ENCODE measurements around the gene FERMT3.

Gene FERMT3

DNA sequence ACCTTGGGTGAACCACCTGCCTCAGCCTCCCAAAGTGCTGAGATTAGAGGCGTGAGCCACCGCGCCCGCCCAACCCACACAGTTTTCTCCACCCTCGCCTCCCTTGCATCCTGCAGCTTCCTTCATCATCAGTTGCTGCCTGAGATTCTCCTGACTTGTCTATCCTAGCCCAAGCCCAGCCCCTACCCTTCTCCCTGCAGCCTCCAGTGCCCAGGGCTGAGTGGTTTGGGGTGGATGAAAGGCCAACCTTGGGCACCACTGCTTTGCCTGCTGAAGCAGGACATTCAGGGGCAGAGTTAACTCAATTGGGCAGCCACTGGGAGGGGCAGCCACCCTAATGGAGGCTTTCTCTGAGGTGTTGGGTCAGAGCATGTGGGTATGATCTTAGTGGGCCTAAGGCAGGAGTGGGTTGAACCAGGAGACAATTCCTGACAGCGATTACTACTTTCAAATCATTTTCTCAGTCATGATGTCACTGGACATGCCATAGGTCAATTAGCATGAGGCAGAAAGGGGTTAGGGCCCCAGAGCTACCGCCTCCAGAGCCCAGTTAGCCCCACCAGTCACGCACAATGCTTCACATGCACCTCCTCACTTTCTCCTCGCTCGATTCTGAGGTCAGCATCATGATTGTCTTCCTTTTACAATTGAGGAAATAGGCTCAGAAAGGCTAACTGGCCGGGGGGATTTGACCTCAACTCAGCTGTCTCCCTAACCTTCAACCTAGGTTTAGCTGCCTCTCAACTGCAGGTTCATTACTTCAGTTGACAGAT lies 33.3 kb downstream of the FERMT3 start:
- peak; percentile 61; the same call in 1 of the 2 replicates for TF ChIP-seq TAF1 (IDR thresholded peaks at IDR 0.05; ENCODE audit: low read depth, low read length)
- TF ChIP-seq PAX5 (IDR thresholded peaks at IDR 0.05; ENCODE audit: insufficient read depth, low read length, severe bottlenecking), result peak; percentile 27
- no peak; the same call in 1 of the 2 replicates for TF ChIP-seq POLR2AphosphoS5 (IDR thresholded peaks at IDR 0.05; ENCODE audit: low read depth, low read length)
- peak; percentile 94 for TF ChIP-seq POU2F2 (IDR thresholded peaks at IDR 0.05; ENCODE audit: low read depth, low read length)
- peak; percentile 56 for TF ChIP-seq POLR2A (IDR thresholded peaks at IDR 0.05; ENCODE audit: low read depth, low read length)
- TF ChIP-seq SPI1 (IDR thresholded peaks at IDR 0.05; ENCODE audit: low read depth, low read length), result peak; percentile 90
- DNase-seq (ENCODE audit: insufficient read length, low spot score) (no peak), FAIRE-seq (no peak)

DNA sequence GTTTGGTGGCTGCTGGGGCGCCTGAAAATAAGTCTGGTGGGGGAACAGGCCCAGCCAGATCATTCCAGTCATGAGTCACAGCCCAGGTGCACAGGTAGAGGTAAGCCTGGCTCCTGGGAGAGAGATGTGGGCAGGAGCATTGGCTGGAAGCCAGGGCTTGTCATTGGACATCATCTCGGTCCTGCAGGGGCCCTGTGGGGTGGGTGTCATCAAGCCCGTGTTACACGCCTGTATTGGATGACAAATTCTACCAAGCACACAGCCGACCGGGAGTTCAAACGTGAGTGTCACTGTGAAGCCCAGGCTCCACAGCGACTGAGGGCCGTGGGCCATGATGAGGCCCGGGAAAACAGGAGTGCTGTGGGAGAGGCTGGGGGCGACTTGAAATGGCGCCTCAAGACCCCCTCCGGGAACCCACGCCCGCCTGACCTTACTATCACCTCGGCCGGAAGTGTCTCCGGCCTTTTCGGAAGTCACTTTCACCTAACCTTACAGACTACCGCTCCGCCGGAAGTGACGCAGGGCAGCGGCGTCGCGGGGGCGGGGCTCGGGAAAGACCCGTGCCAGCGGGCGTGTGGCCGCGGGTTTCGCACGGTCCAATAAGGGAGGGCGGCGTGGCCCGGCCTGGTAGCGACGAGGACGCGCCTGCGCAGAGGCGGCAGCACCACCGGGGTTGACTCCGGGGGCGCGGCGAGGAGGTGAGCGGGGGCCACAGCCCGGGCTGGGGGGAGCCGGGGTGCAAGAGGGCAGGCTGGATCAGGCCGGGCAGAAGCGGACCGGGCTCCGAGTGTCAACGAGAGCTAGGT lies 34.1 kb downstream of the FERMT3 start, which contains the start of gene FKBP2:
FKBP2 (plus strand) TSS at position 661 of the 806 bp plus-strand sequence. CDS start 1,293 bp downstream, outside the sequence.
- FAIRE-seq, result peak; percentile 97
- peak; percentile 89 for DNase-seq (ENCODE audit: insufficient read length, low spot score)
- TF ChIP-seq POLR2AphosphoS5 (IDR thresholded peaks at IDR 0.05; ENCODE audit: low read depth, low read length) (peak; percentile 84), POLR2A (IDR thresholded peaks at IDR 0.05; ENCODE audit: low read depth, low read length) (peak; percentile 69), POU2F2 (IDR thresholded peaks at IDR 0.05; ENCODE audit: low read depth, low read length) (no peak), TAF1 (IDR thresholded peaks at IDR 0.05; ENCODE audit: low read depth, low read length) (peak; percentile 91)

DNA sequence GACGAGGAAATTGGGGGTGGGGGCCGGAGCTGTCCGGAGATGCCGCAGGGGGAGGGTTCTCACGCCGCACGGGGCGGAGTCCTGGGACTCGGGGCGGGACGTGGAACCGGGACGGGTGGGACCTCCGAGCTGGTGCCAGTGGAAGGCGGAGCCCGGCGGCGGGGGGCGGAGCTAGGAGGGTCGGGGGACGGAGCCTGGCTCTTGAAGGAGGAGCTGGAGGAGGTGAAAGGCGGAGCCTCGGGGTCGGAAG lies 34.6 kb downstream of the FERMT3 start:
- no peak for TF ChIP-seq POLR2AphosphoS5 (IDR thresholded peaks at IDR 0.05; ENCODE audit: low read depth, low read length)
- TF ChIP-seq PAX5 (IDR thresholded peaks at IDR 0.05; ENCODE audit: insufficient read depth, low read length, severe bottlenecking), result no peak
- no peak for TF ChIP-seq TAF1 (IDR thresholded peaks at IDR 0.05; ENCODE audit: low read depth, low read length)
- no peak for TF ChIP-seq POLR2A (IDR thresholded peaks at IDR 0.05; ENCODE audit: low read depth, low read length)
- TF ChIP-seq POU2F2 (IDR thresholded peaks at IDR 0.05; ENCODE audit: low read depth, low read length), result no peak
- TF ChIP-seq SPI1 (IDR thresholded peaks at IDR 0.05; ENCODE audit: low read depth, low read length), result no peak
- DNase-seq (ENCODE audit: insufficient read length, low spot score) (no peak), FAIRE-seq (no peak)

DNA sequence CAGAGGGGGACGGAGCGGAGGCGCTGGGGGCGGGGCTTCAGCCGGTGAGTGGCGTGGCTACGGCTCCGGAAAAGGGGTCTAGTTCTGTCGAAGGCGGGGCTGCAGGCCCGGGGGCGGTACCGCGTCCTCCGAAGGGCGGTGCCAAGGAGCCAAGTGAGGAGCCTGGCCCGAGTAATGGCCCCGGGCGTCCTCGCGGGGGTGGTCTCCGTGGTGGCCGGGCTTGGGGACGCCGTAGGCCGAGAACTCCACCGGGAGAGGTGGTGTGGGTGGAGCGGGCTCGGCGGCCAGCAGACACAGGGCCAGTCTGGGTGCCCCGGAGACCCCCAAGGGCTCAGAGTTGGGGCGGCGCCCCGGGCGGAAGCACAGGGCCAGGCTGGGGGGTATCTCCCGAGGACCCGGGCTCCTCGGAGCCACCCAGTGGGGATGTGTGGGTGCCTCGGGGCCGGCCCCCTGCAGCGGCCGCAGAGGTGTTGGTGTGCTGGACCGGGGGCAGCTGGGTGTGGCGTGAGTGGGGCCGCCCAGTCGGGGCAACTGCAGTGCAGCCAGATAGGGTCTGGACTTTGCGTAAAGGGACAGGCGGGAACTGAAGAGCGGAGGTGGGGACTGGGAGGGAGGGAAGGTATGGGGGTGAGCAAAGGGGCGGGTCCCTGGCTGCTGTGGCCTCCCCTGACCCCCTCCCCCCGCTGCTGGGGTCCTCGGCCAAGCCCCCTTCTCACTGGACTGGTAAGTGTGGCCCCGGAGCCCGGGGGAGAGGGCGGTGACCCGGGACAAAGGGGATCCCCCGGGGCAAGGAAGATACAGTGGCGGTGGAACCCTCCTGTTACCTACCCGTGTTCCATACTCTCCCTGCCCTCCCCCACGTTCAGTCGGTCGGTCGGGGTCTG lies 35.2 kb downstream of the FERMT3 start:
- TF ChIP-seq SPI1 (IDR thresholded peaks at IDR 0.05; ENCODE audit: low read depth, low read length) (no peak), POLR2AphosphoS5 (IDR thresholded peaks at IDR 0.05; ENCODE audit: low read depth, low read length) (peak; percentile 63), POLR2A (IDR thresholded peaks at IDR 0.05; ENCODE audit: low read depth, low read length) (peak; percentile 51), TAF1 (IDR thresholded peaks at IDR 0.05; ENCODE audit: low read depth, low read length) (0 out of 2 replicates have a peak, but pooled peaks have one; percentile 6)
- FAIRE-seq (peak; percentile 66), DNase-seq (ENCODE audit: insufficient read length, low spot score) (peak; percentile 88)

DNA sequence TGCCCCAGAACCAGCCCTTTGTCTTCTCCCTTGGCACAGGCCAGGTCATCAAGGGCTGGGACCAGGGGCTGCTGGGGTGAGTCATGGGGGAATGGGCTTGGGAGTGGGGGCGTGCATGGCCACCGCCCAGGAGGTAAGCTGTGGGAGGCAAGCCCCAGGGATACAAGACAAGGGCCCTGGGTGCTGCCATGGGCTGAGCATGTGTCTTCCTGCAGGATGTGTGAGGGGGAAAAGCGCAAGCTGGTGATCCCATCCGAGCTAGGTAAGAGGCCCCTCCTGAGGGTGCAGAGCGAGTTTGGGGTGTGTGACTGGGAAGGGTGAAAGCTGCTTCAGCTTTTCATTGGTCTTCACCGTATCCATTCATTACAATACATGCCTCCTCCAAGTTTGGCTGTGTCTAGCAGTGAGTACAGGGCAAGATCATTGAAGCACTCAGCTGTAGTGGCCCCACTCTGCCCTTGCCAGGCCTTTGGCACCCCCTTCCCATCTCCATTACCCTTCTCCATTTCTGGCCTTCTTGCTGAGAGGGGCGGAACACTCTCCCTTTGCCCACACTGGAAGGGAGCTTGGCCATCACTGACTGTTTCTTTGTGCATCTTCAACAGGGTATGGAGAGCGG lies 36.8 kb downstream of the FERMT3 start:
- FAIRE-seq (no peak), DNase-seq (ENCODE audit: insufficient read length, low spot score) (no peak)
- TF ChIP-seq SPI1 (IDR thresholded peaks at IDR 0.05; ENCODE audit: low read depth, low read length), result no peak
- 0 out of 2 replicates have a peak, but pooled peaks have one; percentile 54 for TF ChIP-seq POLR2A (IDR thresholded peaks at IDR 0.05; ENCODE audit: low read depth, low read length)
- TF ChIP-seq POLR2AphosphoS5 (IDR thresholded peaks at IDR 0.05; ENCODE audit: low read depth, low read length), result peak; percentile 38; the same call in 1 of the 2 replicates

DNA sequence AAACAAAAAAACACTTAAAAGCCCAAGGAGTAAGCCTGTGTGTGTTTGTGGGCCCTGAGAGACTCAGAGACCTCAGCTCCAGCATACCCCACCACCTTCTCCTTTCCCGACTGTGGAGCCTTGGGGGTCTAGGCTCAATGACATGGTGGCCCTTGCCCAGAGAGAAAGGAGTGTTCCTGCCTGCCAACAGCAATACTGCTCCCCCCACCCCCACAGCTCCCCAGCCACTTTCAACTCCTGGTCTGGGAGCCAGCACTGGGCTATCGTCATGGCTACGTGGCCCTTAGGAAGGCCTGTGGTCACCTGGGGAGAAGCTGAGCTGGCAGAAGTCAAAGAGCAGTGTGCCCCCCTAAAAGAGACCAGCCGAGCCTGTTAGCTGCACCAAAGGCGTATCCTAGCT lies 37.6 kb downstream of the FERMT3 start:
- TF ChIP-seq POLR2A (IDR thresholded peaks at IDR 0.05; ENCODE audit: low read depth, low read length), result no peak; the same call in 1 of the 2 replicates
- no peak for TF ChIP-seq PAX5 (IDR thresholded peaks at IDR 0.05; ENCODE audit: insufficient read depth, low read length, severe bottlenecking)
- TF ChIP-seq SPI1 (IDR thresholded peaks at IDR 0.05; ENCODE audit: low read depth, low read length), result no peak
- no peak for TF ChIP-seq POU2F2 (IDR thresholded peaks at IDR 0.05; ENCODE audit: low read depth, low read length)
- TF ChIP-seq TAF1 (IDR thresholded peaks at IDR 0.05; ENCODE audit: low read depth, low read length), result no peak
- TF ChIP-seq POLR2AphosphoS5 (IDR thresholded peaks at IDR 0.05; ENCODE audit: low read depth, low read length), result no peak; the same call in 1 of the 2 replicates
- DNase-seq (ENCODE audit: insufficient read length, low spot score), result no peak
- FAIRE-seq, result no peak

DNA sequence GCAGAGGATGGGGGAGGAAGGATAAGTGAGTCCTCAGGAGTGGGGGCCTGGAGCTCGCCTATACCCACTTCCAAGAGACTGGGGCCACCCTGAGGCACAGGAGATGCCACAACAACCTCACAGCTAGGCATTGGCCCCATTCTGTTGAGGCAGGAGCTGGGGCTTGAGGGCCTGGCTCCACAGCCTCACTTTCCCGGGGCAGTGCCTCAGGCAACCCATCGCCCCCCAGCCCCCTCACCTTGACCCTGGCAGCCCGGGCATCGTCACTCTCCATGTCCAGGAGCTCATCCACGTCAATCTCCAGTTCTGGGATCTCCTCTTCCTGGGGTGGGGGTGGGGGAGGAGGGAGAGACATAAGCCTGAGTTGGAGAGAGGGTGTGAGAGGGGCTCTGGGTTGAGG lies 38.4 kb downstream of the FERMT3 start:
- FAIRE-seq, result no peak
- TF ChIP-seq POU2F2 (IDR thresholded peaks at IDR 0.05; ENCODE audit: low read depth, low read length) (no peak), POLR2AphosphoS5 (IDR thresholded peaks at IDR 0.05; ENCODE audit: low read depth, low read length) (peak; percentile 61; the same call in 1 of the 2 replicates), POLR2A (IDR thresholded peaks at IDR 0.05; ENCODE audit: low read depth, low read length) (no peak)
- DNase-seq (ENCODE audit: insufficient read length, low spot score), result no peak

DNA sequence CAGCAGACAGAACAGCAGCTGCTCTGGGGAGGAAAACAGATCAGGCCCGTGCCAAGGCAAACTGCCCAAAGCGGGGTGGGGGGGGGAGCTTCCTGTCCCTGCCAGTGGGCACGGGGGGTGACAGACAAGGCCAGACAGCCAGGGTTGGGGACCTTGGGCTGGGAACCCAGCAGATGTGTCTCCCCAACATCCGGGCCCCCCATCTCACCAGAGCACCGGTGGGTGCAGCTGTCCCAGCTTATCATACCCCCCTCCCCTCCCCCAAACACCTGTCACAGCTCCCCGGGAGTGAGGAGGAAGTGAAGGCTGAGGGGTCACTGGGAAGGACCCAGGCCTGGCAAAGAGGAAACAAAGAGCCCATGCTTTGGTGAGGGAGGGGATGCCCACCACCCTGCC lies 38.9 kb downstream of the FERMT3 start:
- no peak for DNase-seq (ENCODE audit: insufficient read length, low spot score)
- TF ChIP-seq POLR2A (IDR thresholded peaks at IDR 0.05; ENCODE audit: low read depth, low read length) (no peak), POU2F2 (IDR thresholded peaks at IDR 0.05; ENCODE audit: low read depth, low read length) (no peak), SPI1 (IDR thresholded peaks at IDR 0.05; ENCODE audit: low read depth, low read length) (no peak; the same call in 1 of the 2 replicates), PAX5 (IDR thresholded peaks at IDR 0.05; ENCODE audit: insufficient read depth, low read length, severe bottlenecking) (no peak), POLR2AphosphoS5 (IDR thresholded peaks at IDR 0.05; ENCODE audit: low read depth, low read length) (no peak), TAF1 (IDR thresholded peaks at IDR 0.05; ENCODE audit: low read depth, low read length) (no peak)
- FAIRE-seq, result no peak
